Lung (tissue), 12 donors: ENCODE results near the gene CAPN9. TPM values are rescaled to one million over a fixed set of nuclear protein-coding genes. Genes with fewer than 3 reads are reported as not detected.

Experiments used
- ATAC-seq: fragments of 200-7000 bp; cut with Tn5 transposase; one replicate; pipeline ENCODE4 v1.9.1; 2020; ENCODE audit warnings: moderate number of reproducible peaks; ENCODE audit not compliant: insufficient read depth, low FRiP score
- DNase-seq, 3 donors: peaks; one replicate each; pipeline ENCODE4 v3.0.0-alpha.2; 2013 to 2017
- H3K27ac ChIP-seq, 2 donors: one replicate each; pipeline ENCODE4 v1.5.1; 2013; ENCODE audit warnings: mild to moderate bottlenecking in 2 of 2, moderate library complexity in 2 of 2, control low read depth in 1 of 2, inconsistent platforms in 1 of 2, low read depth in 1 of 2, low read length in 1 of 2
- H3K27me3 ChIP-seq, 3 donors: one replicate each; pipeline ENCODE4 v1.5.1; 2013; ENCODE audit warnings: low read length in 2 of 3; ENCODE audit not compliant: control insufficient read depth in 3 of 3, insufficient read depth in 3 of 3
- H3K36me3 ChIP-seq, 4 donors: one replicate each; pipeline ENCODE4 v1.5.1; 2013; ENCODE audit warnings: low read length in 4 of 4, mild to moderate bottlenecking in 1 of 4, moderate library complexity in 1 of 4; ENCODE audit not compliant: control insufficient read depth in 4 of 4, insufficient read depth in 4 of 4
- H3K4me1 ChIP-seq, 5 donors: one replicate each; pipeline ENCODE4 v1.5.1; 2013; ENCODE audit warnings: low read length in 5 of 5, mild to moderate bottlenecking in 2 of 5, moderate library complexity in 1 of 5; ENCODE audit not compliant: control insufficient read depth in 5 of 5, insufficient read depth in 5 of 5
- H3K4me3 ChIP-seq: one replicate; pipeline ENCODE4 v1.5.1; 2013; ENCODE audit warnings: mild to moderate bottlenecking, control low read depth, moderate library complexity
- H3K9ac ChIP-seq, 2 donors: one replicate each; pipeline ENCODE4 v1.5.1; 2013; ENCODE audit warnings: low read length in 2 of 2, control low read depth in 1 of 2; ENCODE audit not compliant: insufficient read depth in 1 of 2
- H3K9me3 ChIP-seq, 4 donors: one replicate each; pipeline ENCODE4 v1.5.1; 2013; ENCODE audit warnings: low read length in 3 of 4, mild to moderate bottlenecking in 1 of 4, moderate library complexity in 1 of 4; ENCODE audit not compliant: control insufficient read depth in 4 of 4, insufficient read depth in 3 of 4
- WGBS, 2 donors: extraction: QIAGEN DNeasy Blood & Tissue Kit; methylation state at CpG; one replicate each; pipeline ENCODE4 v1.1.7; 2013; 5-methylcytosine and 5-hydroxymethylcytosine counted together
- polyA plus RNA-seq, 2 donors: library from polyadenylated mRNA; stranded (reverse); fragments of 200-250 nt; gene quantifications; one replicate each; pipeline ENCODE4 v1.2.1, GENCODE V29; 2013
- total RNA-seq, 2 donors: library from RNA; depleted of rRNA in 1 of 2; stranded (reverse); fragments of >200 nt in 1 of 2; gene quantifications; one replicate each; pipeline ENCODE4 v1.2.1, GENCODE V29; 2014 to 2021
- TF ChIP-seq, protein P1 (sequence below): IDR thresholded peaks from 2 replicates; pipeline ENCODE4 v1.5.1; 2012; ENCODE audit warnings: mild to moderate bottlenecking; ENCODE audit errors: control extremely low read depth, extremely low read depth
- donor health status: control.
- donor health status: control.
- donor health status: Bipolar disorder and iron deficiency.
- donor health status: healthy.
- donor health status: DM: yes; HTN: yes; CAD: no.

CAPN9 gene
- total and polyA plus RNA-seq, 4 donors, result 2.2 to 13.2 (median 7.6) TPM

DNA sequence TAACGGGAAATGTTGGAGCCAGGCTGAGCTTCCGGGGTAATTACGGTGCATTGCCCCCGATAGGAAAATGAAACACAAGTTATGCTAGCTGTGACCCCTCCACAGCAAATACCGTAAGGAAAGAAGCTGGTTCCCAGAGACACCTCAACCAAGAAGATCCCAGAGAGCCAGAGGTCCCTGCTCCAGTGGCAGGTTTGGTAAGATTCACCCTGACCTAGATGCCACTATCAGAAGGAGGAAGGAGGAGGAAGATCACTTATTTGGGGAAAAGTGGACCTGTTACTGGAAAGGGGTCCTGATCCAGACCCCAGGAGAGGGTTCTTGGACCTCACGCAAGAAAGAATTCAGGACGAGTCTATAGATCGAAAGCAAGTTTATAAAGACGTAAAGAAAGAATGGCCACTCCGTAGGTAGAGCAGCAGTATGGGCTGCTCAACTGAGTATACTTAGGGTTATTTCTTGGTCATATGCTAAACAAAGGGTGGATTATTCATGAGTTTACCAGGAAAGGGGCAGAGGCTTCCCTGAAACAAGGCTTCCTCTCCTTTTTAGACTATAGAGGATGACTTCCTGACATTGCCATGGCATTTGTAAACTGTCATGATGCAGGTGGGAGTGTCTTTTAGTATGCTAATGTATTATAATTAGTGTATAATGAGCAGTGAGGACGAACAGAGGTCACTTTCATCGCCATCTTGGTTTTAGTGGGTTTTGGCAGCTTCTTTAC is 7.5 kb upstream of the CAPN9 start:
- Histone ChIP-seq H3K4me1 (no peaks in the 10 kb centered on the region), H3K4me3 (no peak overlapping the region), H3K9me3 (no peaks in the 10 kb centered on the region), H3K36me3 (no peaks in the 10 kb centered on the region), H3K27ac (no peak overlapping the region), H3K27me3 (no peaks in the 10 kb centered on the region), H3K9ac (no peak overlapping the region)
- no peak for ATAC-seq
- WGBS, 2 donors, result 94% methylated on average over 12 of the region's 12 CpGs
- DNase-seq, result no peak
- TF ChIP-seq, protein P1, sequence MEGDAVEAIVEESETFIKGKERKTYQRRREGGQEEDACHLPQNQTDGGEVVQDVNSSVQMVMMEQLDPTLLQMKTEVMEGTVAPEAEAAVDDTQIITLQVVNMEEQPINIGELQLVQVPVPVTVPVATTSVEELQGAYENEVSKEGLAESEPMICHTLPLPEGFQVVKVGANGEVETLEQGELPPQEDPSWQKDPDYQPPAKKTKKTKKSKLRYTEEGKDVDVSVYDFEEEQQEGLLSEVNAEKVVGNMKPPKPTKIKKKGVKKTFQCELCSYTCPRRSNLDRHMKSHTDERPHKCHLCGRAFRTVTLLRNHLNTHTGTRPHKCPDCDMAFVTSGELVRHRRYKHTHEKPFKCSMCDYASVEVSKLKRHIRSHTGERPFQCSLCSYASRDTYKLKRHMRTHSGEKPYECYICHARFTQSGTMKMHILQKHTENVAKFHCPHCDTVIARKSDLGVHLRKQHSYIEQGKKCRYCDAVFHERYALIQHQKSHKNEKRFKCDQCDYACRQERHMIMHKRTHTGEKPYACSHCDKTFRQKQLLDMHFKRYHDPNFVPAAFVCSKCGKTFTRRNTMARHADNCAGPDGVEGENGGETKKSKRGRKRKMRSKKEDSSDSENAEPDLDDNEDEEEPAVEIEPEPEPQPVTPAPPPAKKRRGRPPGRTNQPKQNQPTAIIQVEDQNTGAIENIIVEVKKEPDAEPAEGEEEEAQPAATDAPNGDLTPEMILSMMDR, result no peak

DNA sequence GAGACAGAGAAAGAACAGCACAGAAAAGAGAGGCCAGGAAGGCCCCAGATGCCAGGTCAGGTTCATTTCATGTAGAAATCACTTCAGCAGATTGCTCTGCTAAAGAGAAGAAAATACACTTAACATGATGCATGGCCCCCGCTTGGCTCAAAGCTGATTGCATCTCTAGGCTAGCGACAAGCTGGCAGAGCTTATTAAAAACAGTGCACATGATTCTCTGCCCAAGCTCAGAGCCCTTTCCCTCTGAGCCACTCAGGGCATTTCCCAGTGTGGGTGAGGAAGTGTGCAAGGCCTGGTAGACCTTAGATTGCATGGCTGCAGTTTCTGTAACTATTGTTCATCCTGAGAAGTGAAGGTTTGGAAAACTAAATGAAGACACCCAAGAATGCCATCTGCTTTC is 3.3 kb upstream of the CAPN9 start:
- peaks cover 0 to 10% (median 5%) of the 10 kb centered on the region in 5 donors for H3K4me1 ChIP-seq
- TF ChIP-seq, protein P1, result no peak
- H3K9me3 ChIP-seq, result no peaks in the 10 kb centered on the region
- no peak overlapping the region for H3K27ac ChIP-seq
- no peak overlapping the region for H3K4me3 ChIP-seq
- WGBS, 2 donors, result 88 to 93% methylated on average over 2 of the region's 2 CpGs
- no peaks in the 10 kb centered on the region for H3K27me3 ChIP-seq
- ATAC-seq (no peak), DNase-seq (no peak)
- no peaks in the 10 kb centered on the region for H3K36me3 ChIP-seq
- no peak overlapping the region for H3K9ac ChIP-seq

DNA sequence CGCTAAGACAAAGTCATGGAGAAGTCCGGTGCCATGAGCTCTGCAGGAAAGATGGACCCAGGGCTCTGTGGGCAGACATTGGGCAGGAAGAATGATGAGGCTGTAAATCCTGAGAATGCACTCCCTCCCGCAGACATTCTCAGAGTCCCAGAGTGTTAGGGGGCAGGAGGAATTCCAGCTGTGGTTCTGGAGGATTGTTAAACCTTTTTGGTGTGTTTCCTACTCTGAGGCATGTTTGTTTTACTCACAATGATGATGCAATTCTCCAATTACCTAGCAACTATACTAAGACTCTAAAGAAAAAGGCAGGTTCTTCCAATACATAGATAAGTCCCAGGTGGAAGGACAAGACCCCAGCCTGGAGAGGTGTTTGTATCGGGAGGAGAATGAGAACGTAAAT is 2.8 kb upstream of the CAPN9 start:
- peaks cover 0 to 14% (median 6%) of the 10 kb centered on the region in 5 donors for H3K4me1 ChIP-seq
- WGBS, 2 donors, result 65 to 71% methylated on average over 5 of the region's 5 CpGs
- H3K27me3 ChIP-seq, result no peaks in the 10 kb centered on the region
- H3K36me3 ChIP-seq, result no peaks in the 10 kb centered on the region
- no peak overlapping the region for H3K9ac ChIP-seq
- H3K4me3 ChIP-seq, result no peak overlapping the region
- DNase-seq, result no peak
- TF ChIP-seq, protein P1, result no peak
- ATAC-seq, result no peak
- H3K27ac ChIP-seq, result no peak overlapping the region
- H3K9me3 ChIP-seq, result no peaks in the 10 kb centered on the region

DNA sequence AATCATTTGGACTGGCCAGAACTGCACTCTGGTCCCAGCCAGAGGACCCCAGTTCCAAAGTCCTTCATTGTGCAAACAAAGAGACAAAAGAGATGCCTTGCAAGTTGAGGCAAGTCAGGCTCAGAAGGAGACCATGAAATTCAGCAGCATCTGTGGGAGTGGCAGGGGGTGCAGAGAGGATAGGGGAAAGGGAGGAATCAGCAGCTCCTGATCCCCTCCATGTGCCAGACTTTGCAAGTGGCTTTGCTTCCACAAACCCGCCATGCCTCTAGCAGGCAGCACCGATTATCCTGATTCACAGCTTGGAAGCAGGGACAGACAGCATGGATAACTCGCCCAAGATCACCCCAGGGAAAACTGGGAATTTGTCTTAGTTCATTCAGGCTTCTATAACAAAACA is 2.1 kb upstream of the CAPN9 start:
- 73 to 78% methylated on average over 3 of the region's 3 CpGs for WGBS, 2 donors
- Histone ChIP-seq H3K4me1 (peaks cover 0 to 20% (median 6%) of the 10 kb centered on the region in 5 donors), H3K4me3 (no peak overlapping the region), H3K9me3 (no peaks in the 10 kb centered on the region), H3K9ac (no peak overlapping the region), H3K36me3 (no peaks in the 10 kb centered on the region), H3K27ac (no peak overlapping the region), H3K27me3 (no peaks in the 10 kb centered on the region)
- ATAC-seq (no peak), DNase-seq (no peak)
- TF ChIP-seq, protein P1, result no peak
